BE2C (cell line): ENCODE results near the gene CDK1.

Experiments
- DNase-seq: peaks from one replicate; pipeline ENCODE4 v3.0.0-alpha.2; 2020
- H3K27me3 ChIP-seq: fragments of 250-450 bp; sonication (Bioruptor Pico); 2 replicates; pipeline ENCODE4 v1.5.1; 2020; ENCODE audit warnings: mild to moderate bottlenecking
- H3K36me3 ChIP-seq: fragments of 250-450 bp; sonication (Bioruptor Pico); 2 replicates; pipeline ENCODE4 v1.5.1; 2020; ENCODE audit warnings: mild to moderate bottlenecking
- H3K4me1 ChIP-seq: fragments of 250-450 bp; sonication (Bioruptor Pico); 2 replicates; pipeline ENCODE4 v1.5.1; 2020
- H3K4me3 ChIP-seq: 2 replicates; pipeline ENCODE4 v1.5.1; 2011; ENCODE audit warnings: low read depth, low read length
- H3K9me3 ChIP-seq: fragments of 250-450 bp; sonication (Bioruptor Pico); 2 replicates; pipeline ENCODE4 v1.5.1; 2020
- CTCF ChIP-seq: IDR thresholded peaks from 2 replicates; pipeline ENCODE4 v1.5.1; 2012; ENCODE audit warnings: mild to moderate bottlenecking, low read depth, low read length

Gene CDK1

DNA sequence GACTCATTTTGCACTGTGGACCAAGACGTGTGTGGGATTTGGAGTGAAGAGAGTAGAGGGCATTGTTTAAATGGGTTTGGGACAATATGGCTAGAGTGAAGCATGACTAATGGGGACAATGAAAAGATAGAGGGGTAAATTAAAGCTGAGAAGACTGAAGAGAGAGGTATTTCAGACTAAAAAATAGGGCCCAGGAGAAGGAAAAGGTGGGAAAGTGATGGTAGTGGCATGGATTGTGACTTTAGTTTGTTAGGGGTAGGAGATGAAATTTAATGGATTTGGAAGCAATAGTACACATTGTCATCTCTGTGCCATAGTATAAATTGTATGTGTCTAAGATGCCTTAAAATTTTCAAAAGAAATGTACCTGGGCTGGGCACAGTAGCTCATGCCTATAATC is 18.2 kb downstream of the CDK1 start:
- no peak for DNase-seq
- Histone ChIP-seq H3K36me3 (peaks cover 60% of the 10 kb centered on the region), H3K9me3 (no peaks in the 10 kb centered on the region), H3K27me3 (no peaks in the 10 kb centered on the region), H3K4me3 (no peak overlapping the region), H3K4me1 (no peaks in the 10 kb centered on the region)
- no peak for TF ChIP-seq CTCF

- Histone ChIP-seq H3K4me1 (no peaks in the 10 kb centered on the region), H3K4me3 (no peak overlapping the region), H3K27me3 (no peaks in the 10 kb centered on the region), H3K9me3 (no peaks in the 10 kb centered on the region), H3K36me3 (peaks cover 53% of the 10 kb centered on the region)
- no peak for TF ChIP-seq CTCF
- DNase-seq: no peak
These were observed 18.9 kb downstream of the CDK1 start for GRCh38 chr10:60797200-60797599.

DNA sequence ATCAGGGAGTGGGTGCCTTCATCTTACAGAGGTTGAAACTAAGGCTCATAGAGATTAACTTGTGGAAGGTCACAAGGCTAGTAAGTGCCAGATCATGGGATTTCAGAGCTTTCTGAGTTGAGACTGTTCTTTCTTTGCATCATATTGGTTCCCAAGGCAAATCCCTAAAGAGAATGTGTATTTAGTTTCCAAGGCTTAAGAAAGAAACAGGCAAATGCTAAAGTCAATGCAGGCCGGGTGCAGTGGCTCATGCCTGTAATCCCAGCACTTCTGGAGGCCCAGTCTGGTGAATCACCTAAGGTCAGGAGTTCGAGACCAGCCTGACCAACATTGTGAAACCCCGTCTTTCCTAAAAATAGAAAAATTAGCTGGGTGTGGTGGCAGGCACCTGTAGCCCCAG is 19.8 kb downstream of the CDK1 start:
- Histone ChIP-seq H3K4me1 (no peaks in the 10 kb centered on the region), H3K27me3 (no peaks in the 10 kb centered on the region), H3K4me3 (no peak overlapping the region), H3K36me3 (peaks cover 45% of the 10 kb centered on the region), H3K9me3 (no peaks in the 10 kb centered on the region)
- DNase-seq: no peak
- no peak for TF ChIP-seq CTCF

DNA sequence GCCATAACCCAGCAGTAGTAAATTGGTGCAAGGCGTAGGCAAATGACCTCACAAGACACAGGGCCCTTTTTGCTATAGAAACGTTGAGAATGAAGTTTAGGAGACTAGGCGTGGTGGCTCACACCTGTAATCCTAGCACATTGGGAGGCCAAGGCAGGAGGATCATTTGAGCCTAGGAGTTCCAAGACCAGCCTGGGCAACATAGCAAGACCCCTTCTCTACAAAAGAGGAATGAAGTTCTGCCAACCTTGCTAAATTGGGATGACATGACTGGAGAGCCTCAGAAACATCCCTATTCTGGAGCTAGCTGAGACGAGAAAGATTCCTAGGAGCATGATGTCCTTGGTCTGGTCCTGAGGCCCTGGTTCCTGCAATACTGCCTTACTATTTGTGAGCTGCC is 20.6 kb downstream of the CDK1 start:
- Histone ChIP-seq H3K9me3 (no peaks in the 10 kb centered on the region), H3K4me1 (no peaks in the 10 kb centered on the region), H3K36me3 (peaks cover 36% of the 10 kb centered on the region), H3K27me3 (no peaks in the 10 kb centered on the region), H3K4me3 (no peak overlapping the region)
- TF ChIP-seq CTCF: no peak
- DNase-seq: no peak

- no peaks in the 10 kb centered on the region for H3K27me3 ChIP-seq
- no peak for DNase-seq
- TF ChIP-seq CTCF: no peak
- no peaks in the 10 kb centered on the region for H3K9me3 ChIP-seq
- H3K4me1 ChIP-seq: no peaks in the 10 kb centered on the region
- H3K4me3 ChIP-seq: no peak overlapping the region
- H3K36me3 ChIP-seq: peaks cover 24% of the 10 kb centered on the region
These were observed 21.8 kb downstream of the CDK1 start for GRCh38 chr10:60799971-60800650.

DNA sequence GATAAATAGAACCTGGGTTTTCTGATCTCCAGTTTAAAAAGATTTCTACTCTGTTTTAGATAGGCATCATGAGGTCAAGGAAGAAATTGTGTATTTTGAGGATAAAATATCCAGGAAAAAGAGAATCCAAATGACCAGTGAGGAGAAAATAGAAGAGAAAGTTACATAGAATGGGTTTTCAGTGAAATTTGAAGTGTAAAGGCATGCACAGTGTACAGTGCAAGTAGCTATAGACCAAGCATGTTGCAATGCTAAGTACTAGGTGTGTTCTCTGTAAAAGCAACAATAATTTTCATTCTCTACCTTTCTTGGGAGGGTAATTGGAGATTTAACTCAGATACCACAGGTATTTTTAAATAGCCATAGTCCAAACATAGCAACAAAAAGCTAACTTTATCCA is 22.6 kb downstream of the CDK1 start:
- no peak for DNase-seq
- H3K4me3 ChIP-seq: no peak overlapping the region
- no peak for TF ChIP-seq CTCF
- peaks cover 17% of the 10 kb centered on the region for H3K36me3 ChIP-seq
- H3K27me3 ChIP-seq: no peaks in the 10 kb centered on the region
- no peaks in the 10 kb centered on the region for H3K4me1 ChIP-seq
- no peaks in the 10 kb centered on the region for H3K9me3 ChIP-seq
